Kidney epithelial cell (primary cell): ENCODE results near the gene DIAPH3. TPM values are rescaled to one million over a fixed set of nuclear protein-coding genes. Genes with fewer than 3 reads are reported as not detected.
"Not testable (repeated sequence)": the region's sequence is repeated elsewhere in the genome, so short reads cannot be mapped to it uniquely, and the experiment has no call there.

Experiments
- DNase-seq: peaks from one replicate; pipeline ENCODE4 v3.0.0-alpha.2; 2010; ENCODE audit warnings: low read depth
- H3K27me3 ChIP-seq: 2 replicates; pipeline ENCODE4 v1.6.0; 2011; ENCODE audit warnings: low read length; ENCODE audit not compliant: control insufficient read depth, insufficient read depth
- H3K36me3 ChIP-seq: 2 replicates; pipeline ENCODE4 v1.5.1; 2011; ENCODE audit warnings: low read length; ENCODE audit not compliant: control insufficient read depth, insufficient read depth
- H3K4me3 ChIP-seq: 2 replicates; pipeline ENCODE4 v1.5.1; 2011; ENCODE audit warnings: low read depth, mild to moderate bottlenecking, control low read depth, low read length
- CTCF ChIP-seq: IDR thresholded peaks from 2 replicates; pipeline ENCODE4 v1.5.1; 2011; ENCODE audit warnings: mild to moderate bottlenecking, moderate library complexity, low read length, control low read depth, inconsistent platforms; ENCODE audit not compliant: insufficient read depth, poor library complexity, severe bottlenecking
- total RNA-seq: library from RNA; depleted of rRNA; stranded (reverse); fragments of >200 nt; gene quantifications from 2 replicates; pipeline ENCODE4 v1.2.3, GENCODE V29; 2015

The DIAPH3 gene
- 7.5 and 10.2 TPM in 2 replicates for total RNA-seq

- no peaks in the 10 kb centered on the region for H3K27me3 ChIP-seq
- no peaks in the 10 kb centered on the region for H3K36me3 ChIP-seq
- no peak for TF ChIP-seq CTCF
- peak; percentile 83 for DNase-seq
- peak within 1 kb of the TSS; percentile 98 for H3K4me3 ChIP-seq
Measured at GRCh38 chr13:60163478-60164233, at the start of gene DIAPH3. DIAPH3 (minus strand) TSS chr13:60163928; CDS start chr13:60163766, 162 bp downstream.

- TF ChIP-seq CTCF, result no peak
- DNase-seq, result no peak
- Histone ChIP-seq H3K4me3 (no peak overlapping the region), H3K27me3 (peaks cover 3% of the 10 kb centered on the region), H3K36me3 (no peaks in the 10 kb centered on the region)
Measured at GRCh38 chr13:60213236-60213744, 49.6 kb upstream of the DIAPH3 start.

- Histone ChIP-seq H3K4me3 (no peak overlapping the region), H3K27me3 (no peaks in the 10 kb centered on the region), H3K36me3 (no peaks in the 10 kb centered on the region)
- no peak for TF ChIP-seq CTCF
- DNase-seq, result no peak
Measured at GRCh38 chr13:60211548-60211947, 47.8 kb upstream of the DIAPH3 start.

- DNase-seq, result no peak
- Histone ChIP-seq H3K4me3 (no peak overlapping the region), H3K27me3 (no peaks in the 10 kb centered on the region), H3K36me3 (no peaks in the 10 kb centered on the region)
- TF ChIP-seq CTCF, result no peak
Measured at GRCh38 chr13:60210510-60211330, 47.0 kb upstream of the DIAPH3 start.

- not testable (repeated sequence) for DNase-seq, H3K36me3 ChIP-seq, H3K4me3 ChIP-seq, H3K27me3 ChIP-seq
Measured at GRCh38 chr13:60205499-60205898, 41.8 kb upstream of the DIAPH3 start.

- Histone ChIP-seq H3K27me3 (no peaks in the 10 kb centered on the region), H3K36me3 (no peaks in the 10 kb centered on the region), H3K4me3 (no peak overlapping the region)
- TF ChIP-seq CTCF, result no peak
- no peak for DNase-seq
Measured at GRCh38 chr13:60201286-60201685, 37.6 kb upstream of the DIAPH3 start.

- DNase-seq, H3K36me3 ChIP-seq, H3K27me3 ChIP-seq, H3K4me3 ChIP-seq: not testable (repeated sequence)
Measured at GRCh38 chr13:60195893-60196292, 32.2 kb upstream of the DIAPH3 start.
